ENCODE results near the gene GTF3C5.

DNA sequence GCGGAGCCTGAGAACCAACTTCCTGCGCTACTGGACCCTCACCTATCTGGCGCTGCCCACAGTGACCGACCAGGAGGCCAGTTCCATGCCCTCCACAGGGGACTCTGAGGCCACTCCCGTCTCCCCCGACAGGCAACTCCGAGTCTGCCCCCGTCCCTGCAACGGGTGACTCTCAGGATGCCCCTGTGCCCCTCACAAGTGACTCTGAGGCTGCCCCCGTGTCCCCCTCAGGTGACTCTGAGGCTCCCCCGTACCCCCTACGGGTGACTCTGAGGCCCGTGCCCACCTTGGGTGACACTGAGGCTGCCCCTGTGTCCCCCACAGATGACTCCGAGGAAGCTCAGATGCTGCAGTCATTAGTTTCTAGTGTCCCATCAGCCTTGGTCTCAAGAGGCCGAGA lies 56.1 kb downstream of the GTF3C5 start:
- TF ChIP-seq TAF1 (IDR thresholded peaks at IDR 0.05; ENCODE audit: low read depth): no peak
- no peak for TF ChIP-seq EZH2 (IDR thresholded peaks at IDR 0.05; ENCODE audit: borderline replicate concordance, insufficient read depth, low read length, poor library complexity, severe bottlenecking)
- TF ChIP-seq, protein P1, sequence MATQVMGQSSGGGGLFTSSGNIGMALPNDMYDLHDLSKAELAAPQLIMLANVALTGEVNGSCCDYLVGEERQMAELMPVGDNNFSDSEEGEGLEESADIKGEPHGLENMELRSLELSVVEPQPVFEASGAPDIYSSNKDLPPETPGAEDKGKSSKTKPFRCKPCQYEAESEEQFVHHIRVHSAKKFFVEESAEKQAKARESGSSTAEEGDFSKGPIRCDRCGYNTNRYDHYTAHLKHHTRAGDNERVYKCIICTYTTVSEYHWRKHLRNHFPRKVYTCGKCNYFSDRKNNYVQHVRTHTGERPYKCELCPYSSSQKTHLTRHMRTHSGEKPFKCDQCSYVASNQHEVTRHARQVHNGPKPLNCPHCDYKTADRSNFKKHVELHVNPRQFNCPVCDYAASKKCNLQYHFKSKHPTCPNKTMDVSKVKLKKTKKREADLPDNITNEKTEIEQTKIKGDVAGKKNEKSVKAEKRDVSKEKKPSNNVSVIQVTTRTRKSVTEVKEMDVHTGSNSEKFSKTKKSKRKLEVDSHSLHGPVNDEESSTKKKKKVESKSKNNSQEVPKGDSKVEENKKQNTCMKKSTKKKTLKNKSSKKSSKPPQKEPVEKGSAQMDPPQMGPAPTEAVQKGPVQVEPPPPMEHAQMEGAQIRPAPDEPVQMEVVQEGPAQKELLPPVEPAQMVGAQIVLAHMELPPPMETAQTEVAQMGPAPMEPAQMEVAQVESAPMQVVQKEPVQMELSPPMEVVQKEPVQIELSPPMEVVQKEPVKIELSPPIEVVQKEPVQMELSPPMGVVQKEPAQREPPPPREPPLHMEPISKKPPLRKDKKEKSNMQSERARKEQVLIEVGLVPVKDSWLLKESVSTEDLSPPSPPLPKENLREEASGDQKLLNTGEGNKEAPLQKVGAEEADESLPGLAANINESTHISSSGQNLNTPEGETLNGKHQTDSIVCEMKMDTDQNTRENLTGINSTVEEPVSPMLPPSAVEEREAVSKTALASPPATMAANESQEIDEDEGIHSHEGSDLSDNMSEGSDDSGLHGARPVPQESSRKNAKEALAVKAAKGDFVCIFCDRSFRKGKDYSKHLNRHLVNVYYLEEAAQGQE (IDR thresholded peaks at IDR 0.05; ENCODE audit: borderline replicate concordance): no peak
- no peak for TF ChIP-seq EP300 (conservative IDR thresholded peaks at IDR 0.05; ENCODE audit: poor library complexity, severe bottlenecking)

All from neural cell (in vitro differentiated cells).